RCC 7860 (cell line): ENCODE measurements around the gene CISH.
A peak's percentile ranks its signal among the peaks of the same experiment; 100 is the strongest.

Experiments used
- DNase-seq: peaks from one replicate; pipeline ENCODE4 v3.0.0-alpha.2; 2015; ENCODE audit warnings: low spot score
- FAIRE-seq: peaks from 2 replicates; lab custom pipeline; 2012; peaks lifted over from hg19 to GRCh38; lab: Jason Lieb, UNC

The CISH gene, protein sequence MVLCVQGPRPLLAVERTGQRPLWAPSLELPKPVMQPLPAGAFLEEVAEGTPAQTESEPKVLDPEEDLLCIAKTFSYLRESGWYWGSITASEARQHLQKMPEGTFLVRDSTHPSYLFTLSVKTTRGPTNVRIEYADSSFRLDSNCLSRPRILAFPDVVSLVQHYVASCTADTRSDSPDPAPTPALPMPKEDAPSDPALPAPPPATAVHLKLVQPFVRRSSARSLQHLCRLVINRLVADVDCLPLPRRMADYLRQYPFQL

GRCh38 chr3:50611464-50612233 is at the start of gene CISH:
Gene CISH, minus strand, starts transcription at chr3:50611774. Its CDS starts 124 bp downstream, at chr3:50611650.
- FAIRE-seq = peak; percentile 44

DNA sequence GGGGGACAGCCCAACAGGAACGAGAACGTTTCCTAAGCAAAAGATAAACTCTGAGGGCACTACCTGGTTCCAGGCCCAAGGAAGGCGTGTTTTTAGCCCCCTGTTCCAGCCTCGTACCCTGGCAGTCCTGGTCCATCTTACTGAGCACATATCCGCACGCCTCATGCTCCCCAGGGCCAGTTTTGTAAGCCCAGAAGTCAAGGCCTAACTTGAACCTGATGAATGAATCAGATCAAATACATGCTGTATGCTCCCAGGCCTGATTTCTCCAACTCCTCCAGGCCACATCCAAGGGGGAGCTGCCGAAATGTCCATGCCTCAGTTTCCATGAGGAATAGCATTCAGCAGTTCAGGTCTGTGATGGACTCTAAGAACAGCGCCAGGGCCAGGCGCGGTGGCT is 48.8 kb upstream of the CISH start:
- FAIRE-seq = no peak

More at GRCh38 chr3:50611464-50612233, at the start of gene CISH:
- peak; percentile 75 for DNase-seq

GRCh38 chr3:50658831-50659230 is 47.3 kb upstream of the CISH start:
- no peak for FAIRE-seq
- no peak for DNase-seq

More for the DNA sequence above, 48.8 kb upstream of the CISH start:
- no peak for DNase-seq

- FAIRE-seq (no peak), DNase-seq (no peak)
These were observed 46.8 kb upstream of the CISH start for GRCh38 chr3:50658416-50658815.

DNA sequence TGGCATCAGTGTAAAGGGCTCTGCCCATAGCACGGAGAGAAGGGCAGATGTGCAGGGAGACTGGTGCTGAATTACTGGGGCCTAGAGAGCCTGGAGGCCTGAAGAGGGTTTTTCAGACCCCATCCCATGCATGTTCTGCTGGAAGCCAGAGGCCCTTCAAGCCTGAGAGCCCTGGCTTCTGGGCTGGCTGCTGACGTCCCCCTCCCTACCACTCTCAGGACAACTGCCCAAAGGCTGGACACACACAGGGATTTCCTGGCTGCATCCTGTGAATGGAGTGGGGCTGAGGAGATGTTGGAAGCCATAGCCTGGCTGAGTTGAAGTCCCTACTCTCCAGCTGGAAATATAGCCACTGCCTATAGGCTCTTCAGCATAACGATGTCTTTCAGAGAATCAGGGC is 46.2 kb upstream of the CISH start:
- no peak for DNase-seq
- FAIRE-seq = no peak

GRCh38 chr3:50657407-50657806 is 45.8 kb upstream of the CISH start:
- DNase-seq (no peak), FAIRE-seq (no peak)

DNA sequence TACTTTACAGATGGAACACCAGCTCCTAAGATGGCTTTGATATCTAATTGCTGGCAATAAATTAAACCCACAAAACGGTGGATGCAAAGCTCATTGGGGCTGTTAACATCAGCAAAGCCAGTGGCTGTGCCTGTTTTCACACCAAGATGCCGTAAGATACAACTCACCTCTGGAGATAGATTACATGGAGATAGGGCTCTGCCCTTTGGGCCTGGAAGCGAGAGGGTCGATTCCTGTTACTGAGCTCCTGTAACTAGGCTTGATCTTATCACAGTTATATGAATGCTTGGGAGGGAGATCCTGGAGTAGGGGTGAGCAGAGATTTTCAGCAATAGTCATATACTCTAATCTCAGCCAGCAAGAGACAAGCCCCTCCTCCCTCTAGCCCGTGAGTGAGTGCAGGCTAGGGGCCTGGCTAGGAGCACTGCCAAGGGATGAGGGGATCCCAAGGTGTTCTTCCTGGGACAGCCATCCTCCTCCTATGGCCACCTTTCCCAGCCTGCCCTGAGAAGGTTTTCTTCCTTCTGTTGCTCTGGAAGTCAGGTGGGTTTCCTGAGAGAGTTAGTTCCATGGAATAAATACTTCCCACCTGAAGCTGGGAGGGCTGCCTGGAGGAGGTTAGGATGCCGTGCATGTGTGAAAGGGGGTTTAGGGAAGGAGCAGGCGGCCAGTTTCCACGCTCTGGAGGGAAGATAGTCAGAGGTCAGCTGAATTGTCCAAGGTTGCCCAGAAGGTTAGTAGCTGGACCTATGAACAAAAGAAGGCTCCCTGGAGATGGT is 45.0 kb upstream of the CISH start:
- FAIRE-seq (no peak), DNase-seq (no peak)

GRCh38 chr3:50655009-50655830 is 43.6 kb upstream of the CISH start:
- no peak for DNase-seq
- FAIRE-seq = no peak

DNA sequence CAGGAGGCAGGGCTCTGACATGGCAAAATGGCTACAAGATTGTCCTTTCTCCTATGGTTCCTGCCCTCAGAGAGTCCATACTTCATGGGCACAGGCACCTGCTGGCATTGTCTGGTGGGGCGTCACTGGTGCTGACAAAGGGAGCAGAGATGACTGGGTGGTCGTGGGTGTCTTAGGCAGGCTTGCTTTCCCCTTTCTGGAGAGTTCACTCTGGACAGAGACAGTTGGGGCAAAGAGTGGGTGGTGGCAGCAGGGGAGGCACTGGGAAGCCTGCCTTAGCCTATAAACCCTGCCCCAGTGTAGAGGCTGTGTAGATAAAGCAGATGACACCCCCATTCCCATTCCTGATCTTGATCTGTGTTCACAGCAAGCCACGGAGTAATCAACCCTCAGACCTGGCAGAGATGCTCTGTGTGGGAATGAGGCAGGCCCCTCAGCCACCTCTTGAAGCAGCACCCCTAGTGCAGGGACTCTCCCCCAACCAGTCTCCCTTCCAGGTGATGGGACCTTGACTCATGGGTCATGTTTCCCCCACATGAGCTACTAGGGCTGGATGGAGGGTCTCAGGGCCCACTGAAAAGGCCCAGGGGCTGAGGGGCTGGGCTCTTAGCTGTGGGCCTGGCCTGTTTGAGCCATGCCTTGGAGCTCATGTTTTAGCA is 42.5 kb upstream of the CISH start:
- no peak for DNase-seq
- no peak for FAIRE-seq

- DNase-seq (peak; percentile 22), FAIRE-seq (no peak)
These were observed 41.1 kb upstream of the CISH start for GRCh38 chr3:50652709-50653108.

DNA sequence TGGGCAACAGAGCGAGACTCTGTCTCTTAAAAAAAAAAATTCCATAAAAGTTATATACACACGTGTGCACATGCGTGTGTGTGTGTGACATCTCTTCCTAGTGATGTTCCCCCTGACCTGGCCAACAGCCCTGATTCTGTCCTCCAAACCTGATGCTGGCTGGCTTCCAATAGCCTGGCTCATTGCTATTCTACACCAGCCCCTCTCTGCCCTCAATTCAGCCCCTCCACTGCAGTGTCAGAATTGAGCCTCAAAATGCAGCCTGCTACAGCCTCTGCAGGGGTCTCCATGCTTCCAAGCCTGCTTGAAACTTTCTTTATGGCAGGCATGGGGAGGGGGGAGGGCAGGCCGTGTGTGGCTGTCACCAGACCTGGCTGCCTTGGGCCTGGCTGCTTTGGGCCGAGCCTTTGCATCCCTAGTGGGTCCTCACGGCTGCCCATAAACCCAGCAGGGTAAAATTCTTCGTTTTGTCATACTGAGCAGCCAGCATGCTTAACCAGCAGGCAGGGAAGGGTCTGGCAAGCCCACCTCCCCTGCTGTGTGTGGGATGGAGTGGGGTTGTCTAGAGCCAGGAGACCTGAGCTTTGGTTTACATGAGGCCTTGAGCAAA is 40.5 kb upstream of the CISH start:
- no peak for FAIRE-seq
- DNase-seq = no peak

DNA sequence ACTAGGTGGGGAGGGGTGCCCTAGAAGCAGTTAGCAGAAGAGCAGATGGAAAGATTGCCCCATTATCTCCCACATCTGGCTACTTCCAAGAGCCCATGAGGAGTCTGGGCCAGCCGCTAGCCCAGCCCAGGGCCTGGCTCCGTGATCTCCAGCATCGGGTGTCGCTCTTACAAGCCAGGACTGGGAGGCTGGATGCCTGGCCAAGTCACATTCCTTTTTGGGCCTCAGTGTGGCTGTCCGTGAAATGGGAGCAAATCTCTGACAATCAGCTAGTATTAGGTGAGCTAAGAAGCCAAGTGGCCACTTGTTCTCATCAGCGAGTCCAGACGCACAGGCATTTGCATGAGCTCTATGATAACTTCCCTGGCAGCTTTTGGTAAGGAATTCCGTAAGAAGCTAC is 39.9 kb upstream of the CISH start:
- DNase-seq (no peak), FAIRE-seq (no peak)

DNA sequence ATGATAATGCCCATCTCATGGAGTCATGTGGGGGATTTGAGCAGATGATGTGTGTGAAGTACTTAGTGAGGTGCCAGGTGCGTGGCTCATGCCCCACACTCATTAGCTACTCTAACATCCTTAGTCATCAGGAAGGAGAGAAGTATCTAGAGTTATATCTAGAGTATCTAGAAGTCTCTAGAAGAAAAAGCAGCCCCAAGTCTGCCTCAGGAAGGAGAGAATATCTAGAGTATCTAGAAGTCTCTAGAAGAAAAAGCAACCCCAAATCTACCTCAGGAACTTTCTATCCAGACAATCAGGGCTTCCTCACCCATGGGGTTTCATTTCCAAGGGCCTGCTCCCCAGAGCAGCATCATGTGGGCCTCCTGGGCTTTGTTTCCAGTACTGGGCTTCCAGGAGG is 38.4 kb upstream of the CISH start:
- no peak for DNase-seq
- no peak for FAIRE-seq

GRCh38 chr3:50649451-50649931 is 37.9 kb upstream of the CISH start:
- FAIRE-seq (no peak), DNase-seq (no peak)

DNA sequence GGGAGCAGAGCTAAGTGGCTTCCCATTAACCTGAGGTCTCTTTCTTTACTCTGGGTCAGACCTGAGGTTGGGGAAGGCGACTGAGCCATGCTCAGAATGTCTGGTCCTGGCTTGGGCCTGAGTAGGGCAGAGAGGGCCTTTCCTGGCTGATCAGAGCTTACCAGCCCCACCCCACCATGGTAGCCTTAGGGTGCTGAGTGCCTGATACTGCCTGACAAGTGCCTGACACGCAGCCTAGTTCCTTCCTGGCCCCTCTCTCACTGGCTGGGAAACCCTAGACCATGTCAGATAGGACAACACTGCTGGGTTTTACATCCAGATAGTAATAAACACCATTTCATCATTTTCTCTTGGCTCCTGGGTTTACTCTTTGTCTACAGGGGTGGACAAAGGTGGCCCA is 37.4 kb upstream of the CISH start:
- DNase-seq (no peak), FAIRE-seq (no peak)

GRCh38 chr3:50648313-50648712 is 36.7 kb upstream of the CISH start:
- no peak for FAIRE-seq
- DNase-seq = no peak

- DNase-seq = no peak
- no peak for FAIRE-seq
These were observed 33.8 kb upstream of the CISH start for GRCh38 chr3:50645378-50645777.

DNA sequence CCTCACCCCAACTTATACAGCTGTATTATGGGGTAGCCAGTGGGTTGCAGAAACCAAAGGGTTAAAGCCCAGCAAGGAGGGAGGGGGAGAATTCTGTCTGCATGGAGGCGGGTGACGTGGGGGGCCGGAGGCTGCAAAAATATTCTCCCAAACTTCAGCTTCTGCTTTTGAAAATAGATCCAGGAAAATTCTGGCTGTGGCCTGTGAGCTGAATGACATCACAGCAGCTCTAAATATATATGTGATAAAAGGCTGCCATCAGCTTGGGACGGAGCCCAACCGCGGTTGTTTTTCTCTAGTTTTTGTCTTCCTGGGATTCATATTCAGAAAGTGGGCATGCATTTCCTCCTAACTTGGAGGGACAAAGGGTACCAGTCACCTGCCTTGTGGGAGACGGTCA is 33.0 kb upstream of the CISH start:
- DNase-seq (no peak), FAIRE-seq (no peak)

- no peak for DNase-seq
- FAIRE-seq = no peak
These were observed 30.8 kb upstream of the CISH start for GRCh38 chr3:50642382-50642781.

DNA sequence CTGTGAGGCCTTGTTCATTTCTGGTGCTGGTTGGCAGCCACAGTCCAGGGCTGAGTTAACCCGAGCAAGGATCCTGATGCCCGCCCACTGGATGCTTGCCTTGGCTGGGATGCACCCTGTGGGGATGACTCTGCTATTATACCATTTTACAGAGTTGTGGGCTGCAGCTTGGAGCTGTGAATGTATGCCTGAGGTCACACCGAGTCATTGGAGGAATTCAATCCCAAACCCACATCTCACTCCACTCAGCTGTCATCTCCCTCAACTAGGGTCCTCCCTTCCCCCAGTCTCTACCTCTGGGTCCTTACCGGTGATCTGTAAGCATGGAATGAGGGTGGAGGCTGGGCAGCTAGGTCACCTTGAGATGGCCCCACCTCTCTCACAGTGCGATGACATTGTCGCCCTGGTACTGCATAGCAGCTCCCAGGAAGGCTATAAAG is 27.5 kb upstream of the CISH start:
- peak; percentile 70 for FAIRE-seq

More for the DNA sequence above, 27.5 kb upstream of the CISH start:
- peak; percentile 73 for DNase-seq
